ELF-1 (cell line): ENCODE results near the gene SF3B3.

Experiments
- DNase-seq: peaks from one replicate; pipeline ENCODE4 v3.0.0-alpha.2; 2016; ENCODE audit warnings: low read depth, low spot score

SF3B3 gene

GRCh38 chr16:70523743-70524398, at the start of gene SF3B3:
SF3B3 (plus strand) TSS chr16:70523816; CDS start chr16:70526657, 2,841 bp downstream.
- DNase-seq = peak; percentile 80

GRCh38 chr16:70474320-70475053, 49.1 kb upstream of the SF3B3 start:
- DNase-seq = no peak

DNA sequence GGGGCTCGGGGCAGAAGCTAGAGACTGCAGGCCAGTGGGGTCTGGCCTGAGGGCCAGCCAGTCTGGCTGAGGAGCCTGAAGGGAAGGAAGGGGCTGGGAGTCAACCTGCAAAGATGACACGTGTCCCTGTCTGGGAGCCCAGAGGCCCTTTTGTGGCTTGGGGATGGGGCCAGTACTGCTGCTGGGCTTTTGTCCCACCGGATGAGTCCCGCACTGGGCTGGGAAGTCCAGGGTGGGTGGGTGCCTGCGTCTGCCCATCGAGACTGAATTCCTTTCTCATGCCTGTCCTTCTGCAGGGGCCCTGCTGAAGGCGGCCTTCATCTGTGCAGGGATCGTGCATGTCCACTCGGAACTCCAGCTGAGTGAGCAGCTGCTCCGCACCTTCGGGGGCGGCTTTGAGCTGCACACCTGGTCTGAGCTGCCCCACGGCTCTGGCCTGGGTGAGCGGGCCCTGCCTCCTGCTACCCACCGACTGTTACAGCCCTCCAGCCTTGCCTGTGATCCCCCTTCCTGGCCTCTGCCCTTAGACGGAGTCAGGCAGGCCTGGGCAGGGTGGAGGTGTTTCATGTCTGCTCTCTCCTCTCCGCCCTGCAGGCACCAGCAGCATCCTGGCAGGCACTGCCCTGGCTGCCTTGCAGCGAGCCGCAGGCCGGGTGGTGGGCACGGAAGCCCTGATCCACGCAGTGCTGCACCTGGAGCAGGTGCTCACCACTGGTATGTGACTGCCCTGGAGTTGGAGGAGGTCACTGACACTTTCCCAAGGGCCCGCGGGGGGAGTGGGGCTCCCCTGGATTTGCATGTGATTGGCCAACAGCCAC, 48.4 kb upstream of the SF3B3 start:
- no peak for DNase-seq

GRCh38 chr16:70476272-70477020, 47.2 kb upstream of the SF3B3 start:
- no peak for DNase-seq

- DNase-seq = no peak
These were observed 45.4 kb upstream of the SF3B3 start for GRCh38 chr16:70478169-70478568.

DNA sequence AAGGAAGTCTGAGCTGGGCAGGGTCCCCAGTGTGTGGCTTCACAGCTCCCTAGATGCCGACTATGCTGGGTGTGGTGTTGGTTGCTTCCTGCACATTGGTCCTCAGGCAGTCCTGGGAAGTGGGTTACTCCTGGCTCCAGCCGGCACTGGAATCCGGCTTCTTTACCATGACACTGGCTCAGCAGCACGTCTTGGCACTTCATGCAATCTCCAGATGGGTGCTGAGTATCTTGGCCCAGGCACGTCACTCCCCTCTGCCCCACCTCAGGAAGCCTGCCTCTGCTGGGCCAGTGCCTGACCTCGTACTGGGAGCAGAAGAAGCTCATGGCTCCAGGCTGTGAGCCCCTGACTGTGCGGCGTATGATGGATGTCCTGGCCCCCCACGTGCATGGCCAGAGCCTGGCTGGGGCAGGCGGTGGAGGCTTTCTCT, 44.7 kb upstream of the SF3B3 start:
- peak; percentile 45 for DNase-seq

DNA sequence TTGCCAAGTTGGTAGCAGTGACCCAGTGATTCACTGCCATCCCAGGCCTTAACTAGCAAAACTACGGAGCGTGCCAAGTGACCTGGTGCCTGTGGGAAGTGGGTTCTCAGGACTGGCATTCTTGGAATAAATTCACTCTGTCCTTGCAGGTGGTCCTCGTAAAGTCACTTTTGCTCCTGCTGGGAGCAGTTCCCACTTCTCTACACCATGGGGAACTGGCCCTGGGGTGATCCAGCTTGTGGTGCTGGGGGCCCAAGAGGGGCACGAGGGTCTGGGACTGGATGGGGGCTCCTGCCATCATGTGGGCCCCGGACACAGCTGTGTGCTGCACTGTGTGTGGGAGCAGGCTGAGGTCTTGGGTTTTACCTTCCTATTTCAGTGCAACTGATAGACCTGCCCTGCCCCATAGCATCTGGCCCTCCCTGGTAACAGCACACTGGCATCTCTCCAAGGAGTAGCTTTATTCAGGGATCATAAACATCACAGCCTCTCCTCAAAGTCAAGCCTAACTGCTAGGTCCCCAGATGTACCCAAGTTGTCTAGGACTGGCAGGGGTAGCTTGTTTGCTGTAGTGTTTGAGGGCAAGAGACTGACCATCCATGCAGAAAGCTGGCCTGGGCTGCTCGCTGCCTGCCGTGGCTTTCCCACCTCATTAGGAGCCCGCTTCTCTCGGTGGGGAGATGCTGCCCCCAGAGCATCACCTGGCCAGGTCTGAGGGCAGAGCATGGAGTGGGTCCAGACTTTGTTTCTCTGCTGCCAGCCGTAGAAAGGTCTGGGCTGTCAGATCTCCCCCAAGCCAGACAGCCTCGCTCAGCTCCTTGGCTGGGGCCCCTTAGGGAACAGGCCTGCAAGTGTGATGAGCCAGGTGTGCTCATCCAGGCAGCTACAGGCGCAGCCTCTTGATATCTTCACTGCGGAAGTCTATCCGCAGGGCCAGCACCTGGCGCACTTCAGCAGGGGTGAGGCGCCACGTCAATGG, 43.2 kb upstream of the SF3B3 start:
- no peak for DNase-seq

GRCh38 chr16:70481929-70482536, 41.6 kb upstream of the SF3B3 start:
- DNase-seq = no peak

- no peak for DNase-seq
These were observed 41.0 kb upstream of the SF3B3 start for GRCh38 chr16:70482624-70483023.

DNA sequence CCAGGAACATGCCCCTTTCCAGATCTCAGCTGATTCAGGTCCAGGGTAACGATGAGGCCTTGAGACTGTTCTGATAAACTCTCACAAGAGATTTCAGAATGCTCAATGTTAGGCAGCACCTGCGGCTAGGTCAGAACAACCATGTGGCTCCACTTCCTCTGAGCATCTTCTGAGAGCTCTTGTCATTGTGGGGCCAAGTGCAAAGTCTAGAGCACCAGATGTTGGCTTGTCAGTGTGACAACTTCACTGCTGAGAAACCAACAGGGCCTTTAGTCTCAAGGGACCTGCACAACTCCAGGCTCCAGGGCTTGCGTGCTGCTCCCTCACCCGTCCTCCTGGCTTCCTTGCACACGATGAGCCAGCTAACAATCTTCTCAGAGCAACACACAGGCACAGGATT, 40.2 kb upstream of the SF3B3 start:
- DNase-seq = no peak

DNA sequence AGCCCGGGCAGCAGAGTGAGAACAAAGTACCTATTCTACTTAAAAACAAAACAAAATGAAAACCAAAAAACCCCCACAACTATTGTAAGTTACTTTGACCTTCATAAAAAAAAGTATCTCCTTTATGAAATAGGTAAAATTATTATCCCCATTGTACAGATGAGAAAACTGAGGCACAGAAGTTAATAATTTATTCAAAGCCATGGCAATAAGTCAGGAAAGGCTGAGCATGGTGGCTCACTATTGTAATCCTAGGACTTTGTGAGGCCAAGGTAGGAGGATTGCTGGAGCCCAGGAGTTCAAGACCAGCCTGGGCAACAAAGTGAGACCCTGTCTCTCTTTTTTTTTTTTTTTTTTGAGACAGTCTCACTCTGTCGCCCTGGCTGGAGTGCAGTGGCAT, 38.7 kb upstream of the SF3B3 start:
- no peak for DNase-seq

DNA sequence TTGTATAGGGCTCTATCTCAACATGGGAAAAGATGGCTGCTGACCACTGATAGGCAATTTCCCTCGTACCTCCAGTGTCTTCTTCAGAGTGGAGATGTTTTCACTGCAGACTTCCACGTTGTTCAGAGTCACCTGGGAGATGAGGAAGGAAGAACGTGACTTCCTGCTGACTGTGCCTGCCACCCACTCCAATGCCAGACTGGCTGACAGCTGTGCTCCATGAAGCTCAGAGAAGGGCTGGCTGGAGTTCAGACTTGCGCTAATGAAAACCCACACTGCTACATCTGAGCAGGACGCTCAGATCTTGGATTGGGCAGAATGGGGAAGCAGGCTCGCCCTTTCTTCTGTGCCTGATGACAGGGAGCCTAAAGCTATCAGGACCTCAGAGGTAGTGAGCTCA, 33.4 kb upstream of the SF3B3 start:
- DNase-seq = no peak

DNA sequence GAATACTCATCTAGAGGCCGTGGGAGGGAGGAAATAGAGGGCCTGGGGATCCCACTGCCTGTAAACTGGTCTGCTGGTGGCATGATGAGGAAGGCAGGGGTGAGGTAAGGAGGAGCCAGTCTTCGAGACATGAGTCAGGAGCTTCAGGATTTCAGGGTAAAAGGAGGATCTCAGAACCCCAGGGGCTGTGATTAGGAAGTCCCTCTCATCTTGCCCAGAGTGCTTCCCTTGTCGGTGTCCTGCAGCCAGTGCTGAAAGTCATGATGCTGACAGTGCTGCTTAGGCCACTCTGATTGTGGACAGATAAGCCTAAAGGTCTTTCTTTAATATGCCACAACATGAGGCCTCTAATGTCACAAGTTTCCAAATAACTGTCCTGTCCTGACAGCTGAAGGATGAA, 29.8 kb upstream of the SF3B3 start:
- DNase-seq = no peak

DNA sequence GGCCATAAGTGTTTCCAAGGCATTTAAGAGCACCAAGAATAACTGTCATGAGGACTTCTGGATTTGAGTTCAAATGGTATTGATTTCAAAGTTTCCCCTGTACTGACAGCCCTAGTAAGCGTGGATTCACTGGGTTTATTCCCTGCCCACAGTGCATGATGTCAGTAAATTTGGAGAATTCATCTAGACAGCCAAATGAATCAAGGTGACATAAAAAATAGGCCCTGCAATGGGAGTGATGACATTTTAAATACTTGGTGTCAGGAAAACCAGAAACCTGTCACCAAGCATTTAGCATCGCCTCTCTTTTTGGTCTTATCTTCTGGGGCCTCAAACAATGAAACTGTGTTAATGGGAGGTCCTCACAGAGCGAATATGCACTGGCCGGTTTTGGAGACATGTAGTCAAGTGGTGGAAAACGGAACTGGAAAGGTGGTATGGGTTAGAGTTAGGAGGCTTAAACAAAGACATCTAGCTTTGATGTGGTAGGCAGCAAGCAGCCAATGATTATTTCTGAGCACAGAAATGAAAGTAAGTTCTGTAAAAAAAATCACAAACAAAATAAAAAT, 29.3 kb upstream of the SF3B3 start:
- DNase-seq = no peak

- DNase-seq = no peak
These were observed 28.8 kb upstream of the SF3B3 start for GRCh38 chr16:70494777-70495176.

GRCh38 chr16:70495425-70496182, 28.0 kb upstream of the SF3B3 start:
- DNase-seq = no peak

GRCh38 chr16:70496513-70496912, 27.1 kb upstream of the SF3B3 start:
- DNase-seq = no peak

DNA sequence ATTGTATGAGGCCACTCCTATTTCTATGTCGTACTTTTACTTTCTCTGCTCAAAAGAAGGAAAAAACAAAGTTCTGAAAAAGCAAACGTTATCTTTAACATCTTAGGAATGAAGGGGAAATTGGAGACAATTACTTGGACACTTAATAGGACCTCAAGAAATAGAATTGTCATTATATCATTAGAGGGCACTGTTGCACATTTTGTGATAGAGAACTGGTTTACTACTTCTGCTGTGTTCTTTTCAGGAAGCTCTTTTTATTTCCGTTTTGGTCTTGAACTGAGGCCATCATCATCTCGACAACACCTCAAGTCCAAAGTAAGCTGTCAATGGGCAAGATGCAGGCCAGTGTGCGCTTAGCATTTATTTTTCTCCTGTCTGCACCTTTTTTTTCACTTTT, 14.9 kb upstream of the SF3B3 start:
- DNase-seq = no peak

- no peak for DNase-seq
These were observed 13.4 kb upstream of the SF3B3 start for GRCh38 chr16:70510216-70510615.
